ENCODE measurements around the gene SHKBP1. TPM values are rescaled to one million over a fixed set of nuclear protein-coding genes. Genes with fewer than 3 reads are reported as not detected.

Gene SHKBP1
- total RNA-seq, 1 donor: 55.9 TPM

- Histone ChIP-seq H3K4me1 (ENCODE audit: insufficient read depth, low read length) (peaks cover 53% of the 10 kb centered on the region), H3K27me3 (ENCODE audit: insufficient read depth, low read length) (peaks cover 4% of the 10 kb centered on the region), H3K4me3 (ENCODE audit: low read length) (no peak overlapping the region), H3K9me3 (ENCODE audit: low read depth, low read length) (no peaks in the 10 kb centered on the region)
Measured at GRCh38 chr19:40610396-40611064, 33.9 kb downstream of the SHKBP1 start.

- Histone ChIP-seq H3K27me3 (ENCODE audit: insufficient read depth, low read length) (peaks cover 4% of the 10 kb centered on the region), H3K4me1 (ENCODE audit: insufficient read depth, low read length) (peaks cover 47% of the 10 kb centered on the region), H3K9me3 (ENCODE audit: low read depth, low read length) (no peaks in the 10 kb centered on the region), H3K4me3 (ENCODE audit: low read length) (no peak overlapping the region)
Measured at GRCh38 chr19:40611096-40611495, 34.4 kb downstream of the SHKBP1 start.

- Histone ChIP-seq H3K4me3 (ENCODE audit: low read length) (no peak overlapping the region), H3K27me3 (ENCODE audit: insufficient read depth, low read length) (no peaks in the 10 kb centered on the region), H3K4me1 (ENCODE audit: insufficient read depth, low read length) (peaks cover 41% of the 10 kb centered on the region), H3K9me3 (ENCODE audit: low read depth, low read length) (no peaks in the 10 kb centered on the region)
Measured at GRCh38 chr19:40611900-40612698, 35.4 kb downstream of the SHKBP1 start.

GRCh38 chr19:40612831-40613689 lies 36.4 kb downstream of the SHKBP1 start:
- peak overlapping the region; percentile 37 for H3K4me3 ChIP-seq (ENCODE audit: low read length)
- no peaks in the 10 kb centered on the region for H3K9me3 ChIP-seq (ENCODE audit: low read depth, low read length)
- H3K27me3 ChIP-seq (ENCODE audit: insufficient read depth, low read length): no peaks in the 10 kb centered on the region
- peaks cover 41% of the 10 kb centered on the region for H3K4me1 ChIP-seq (ENCODE audit: insufficient read depth, low read length)

- H3K4me1 ChIP-seq (ENCODE audit: insufficient read depth, low read length): peaks cover 39% of the 10 kb centered on the region
- H3K4me3 ChIP-seq (ENCODE audit: low read length): peak overlapping the region; percentile 37
- no peaks in the 10 kb centered on the region for H3K27me3 ChIP-seq (ENCODE audit: insufficient read depth, low read length)
- H3K9me3 ChIP-seq (ENCODE audit: low read depth, low read length): no peaks in the 10 kb centered on the region
Measured at GRCh38 chr19:40613690-40614621, 37.3 kb downstream of the SHKBP1 start.

- Histone ChIP-seq H3K4me1 (ENCODE audit: insufficient read depth, low read length) (peaks cover 32% of the 10 kb centered on the region), H3K4me3 (ENCODE audit: low read length) (peak overlapping the region; percentile 37), H3K27me3 (ENCODE audit: insufficient read depth, low read length) (no peaks in the 10 kb centered on the region), H3K9me3 (ENCODE audit: low read depth, low read length) (no peaks in the 10 kb centered on the region)
Measured at GRCh38 chr19:40614622-40615411, 38.1 kb downstream of the SHKBP1 start.

- H3K4me1 ChIP-seq (ENCODE audit: insufficient read depth, low read length): peaks cover 20% of the 10 kb centered on the region
- H3K27me3 ChIP-seq (ENCODE audit: insufficient read depth, low read length): no peaks in the 10 kb centered on the region
- no peaks in the 10 kb centered on the region for H3K9me3 ChIP-seq (ENCODE audit: low read depth, low read length)
- H3K4me3 ChIP-seq (ENCODE audit: low read length): no peak overlapping the region
Measured at GRCh38 chr19:40616178-40616577, 39.5 kb downstream of the SHKBP1 start.

GRCh38 chr19:40616941-40617340 lies 40.3 kb downstream of the SHKBP1 start:
- Histone ChIP-seq H3K4me1 (ENCODE audit: insufficient read depth, low read length) (peaks cover 20% of the 10 kb centered on the region), H3K27me3 (ENCODE audit: insufficient read depth, low read length) (no peaks in the 10 kb centered on the region), H3K9me3 (ENCODE audit: low read depth, low read length) (no peaks in the 10 kb centered on the region), H3K4me3 (ENCODE audit: low read length) (no peak overlapping the region)

- Histone ChIP-seq H3K4me3 (ENCODE audit: low read length) (no peak overlapping the region), H3K9me3 (ENCODE audit: low read depth, low read length) (no peaks in the 10 kb centered on the region), H3K27me3 (ENCODE audit: insufficient read depth, low read length) (no peaks in the 10 kb centered on the region), H3K4me1 (ENCODE audit: insufficient read depth, low read length) (peaks cover 18% of the 10 kb centered on the region)
Measured at GRCh38 chr19:40617961-40618360, 41.3 kb downstream of the SHKBP1 start.

- Histone ChIP-seq H3K4me1 (ENCODE audit: insufficient read depth, low read length) (peaks cover 4% of the 10 kb centered on the region), H3K27me3 (ENCODE audit: insufficient read depth, low read length) (no peaks in the 10 kb centered on the region), H3K4me3 (ENCODE audit: low read length) (no peak overlapping the region), H3K9me3 (ENCODE audit: low read depth, low read length) (no peaks in the 10 kb centered on the region)
Measured at GRCh38 chr19:40619333-40620160, 42.9 kb downstream of the SHKBP1 start.

GRCh38 chr19:40620161-40620485 lies 43.5 kb downstream of the SHKBP1 start:
- H3K4me1 ChIP-seq (ENCODE audit: insufficient read depth, low read length): no peaks in the 10 kb centered on the region
- H3K27me3 ChIP-seq (ENCODE audit: insufficient read depth, low read length): no peaks in the 10 kb centered on the region
- no peaks in the 10 kb centered on the region for H3K9me3 ChIP-seq (ENCODE audit: low read depth, low read length)
- H3K4me3 ChIP-seq (ENCODE audit: low read length): no peak overlapping the region

GRCh38 chr19:40621283-40621682 lies 44.6 kb downstream of the SHKBP1 start:
- Histone ChIP-seq H3K4me3 (ENCODE audit: low read length) (no peak overlapping the region), H3K9me3 (ENCODE audit: low read depth, low read length) (no peaks in the 10 kb centered on the region), H3K27me3 (ENCODE audit: insufficient read depth, low read length) (no peaks in the 10 kb centered on the region), H3K4me1 (ENCODE audit: insufficient read depth, low read length) (no peaks in the 10 kb centered on the region)

Measured in mononuclear cell (primary cell).